T-helper 2 cell (primary cell): ENCODE measurements around the gene NPL.

ENCODE experiments used
- DNase-seq, 5 experiments: peaks; one replicate each; pipeline versions ENCODE4 v3.0.0 to v3.0.0-alpha.2; 2012 to 2022

NPL gene

DNA sequence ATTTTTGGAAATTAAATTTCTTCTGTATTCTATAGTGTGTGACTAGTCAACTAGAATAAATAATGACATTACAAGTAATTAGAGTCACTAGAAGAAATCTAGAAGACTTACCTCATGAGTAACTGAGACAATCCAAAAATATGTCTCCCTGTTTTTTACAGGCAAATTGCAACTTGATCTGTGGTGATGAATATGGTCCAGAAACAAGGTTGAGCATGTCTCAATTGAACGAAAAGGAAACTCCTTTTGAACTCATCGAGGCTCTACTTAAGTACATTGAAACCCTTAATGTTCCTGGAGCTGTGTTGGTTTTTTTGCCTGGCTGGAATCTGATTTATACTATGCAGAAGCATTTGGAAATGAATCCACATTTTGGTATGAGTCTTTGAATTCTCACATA, 86.3 kb downstream of the NPL start:
- no peak for DNase-seq

DNA sequence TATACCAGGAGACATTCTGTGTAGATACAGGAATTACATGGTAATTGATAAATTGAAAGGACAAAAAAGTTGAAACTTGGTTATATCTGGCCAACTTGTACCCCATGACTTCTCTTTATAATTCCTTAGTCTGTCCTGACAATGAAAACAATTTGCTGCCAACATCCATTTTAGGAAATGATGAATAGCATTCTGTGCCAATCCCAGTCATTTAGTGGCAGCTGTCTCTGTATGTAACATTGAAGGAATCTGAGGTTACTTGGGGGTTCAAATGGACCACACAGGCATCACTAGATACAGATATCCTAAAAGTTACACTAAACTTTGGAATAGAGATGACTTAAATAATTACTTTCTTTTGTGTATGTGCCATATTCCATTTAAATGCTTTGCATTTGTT, 87.8 kb downstream of the NPL start:
- no peak for DNase-seq

DNA sequence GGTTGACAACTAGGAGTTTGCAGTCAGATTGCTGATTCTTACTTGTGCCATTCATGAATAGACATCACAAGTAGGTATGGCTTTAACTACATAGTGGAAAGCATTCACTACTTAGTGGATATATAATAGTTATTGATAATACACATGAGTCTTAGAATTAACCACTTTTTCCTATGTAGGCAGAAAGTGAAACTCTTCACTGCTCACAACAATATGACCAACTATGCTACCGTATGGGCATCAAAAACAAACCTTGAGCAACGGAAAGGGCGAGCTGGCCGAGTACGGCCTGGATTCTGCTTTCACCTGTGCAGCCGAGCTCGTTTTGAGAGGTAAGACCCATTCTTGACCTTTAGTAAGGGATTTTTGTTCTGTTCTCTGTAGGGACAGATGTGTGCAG, 88.3 kb downstream of the NPL start:
- DNase-seq = no peak
